Panc1 (cell line): ENCODE results near the gene MTOR.

ENCODE experiments used
- CTCF ChIP-seq: fragments of 450-650 bp; IDR thresholded peaks from 2 replicates; pipeline ENCODE4 v1.5.1; 2017; ENCODE audit warnings: mild to moderate bottlenecking
- POLR2AphosphoS5 ChIP-seq: IDR thresholded peaks from 2 replicates; pipeline ENCODE4 v1.6.1; 2012; ENCODE audit warnings: mild to moderate bottlenecking, low read depth, low read length, moderate library complexity
- REST ChIP-seq, 2 experiments: IDR thresholded peaks; 2 replicates each; pipeline ENCODE4 v1.6.1; 2011 to 2012; ENCODE audit warnings: low read depth in 2 of 2, control low read depth in 1 of 2, low read length in 1 of 2, mild to moderate bottlenecking in 1 of 2, moderate library complexity in 1 of 2; ENCODE audit not compliant: insufficient read depth in 1 of 2
- SIN3A ChIP-seq: IDR thresholded peaks from 2 replicates; pipeline ENCODE4 v1.6.1; 2012; ENCODE audit warnings: low read depth, mild to moderate bottlenecking, low read length, moderate library complexity, borderline replicate concordance; ENCODE audit not compliant: insufficient read depth

GRCh38 chr1:11245904-11246719, 16.2 kb downstream of the MTOR start:
- TF ChIP-seq CTCF: no peak
- no peak for TF ChIP-seq POLR2AphosphoS5
- no peak for TF ChIP-seq SIN3A
- TF ChIP-seq REST (IDR thresholded peaks at IDR 0.05; ENCODE audit: insufficient read depth in 1 of 2, low read depth in 2 of 2, low read length in 1 of 2): no peak
